ENCODE data around the gene S1PR2.
A peak's percentile ranks its signal among the peaks of the same experiment; 100 is the strongest.
"Not testable (repeated sequence)": the region's sequence is repeated elsewhere in the genome, so short reads cannot be mapped to it uniquely, and the experiment has no call there.

The S1PR2 gene

DNA sequence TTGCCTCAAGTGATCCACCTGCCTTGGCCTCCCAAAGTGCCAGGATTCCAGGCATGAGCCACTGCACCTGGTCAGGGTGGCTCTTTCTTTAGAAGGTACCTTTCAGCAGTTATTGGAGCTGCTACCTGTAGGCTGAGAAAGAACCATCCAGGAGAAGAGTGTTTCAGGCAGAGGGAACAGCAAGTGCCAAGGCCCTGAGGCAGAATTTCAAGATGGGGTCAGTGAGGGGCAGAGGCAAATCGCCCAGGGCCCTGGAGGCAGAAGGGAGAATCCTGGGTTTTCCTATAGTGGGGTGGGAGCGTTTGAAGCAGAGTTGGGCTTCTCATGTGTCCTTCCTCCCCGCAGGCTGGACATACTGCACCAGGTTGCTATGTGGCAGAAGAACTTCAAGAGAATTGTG lies 23.1 kb upstream of the S1PR2 start:
- no peak for DNase-seq (ENCODE audit: low read depth in 1 of 2, low spot score in 1 of 2)

DNA sequence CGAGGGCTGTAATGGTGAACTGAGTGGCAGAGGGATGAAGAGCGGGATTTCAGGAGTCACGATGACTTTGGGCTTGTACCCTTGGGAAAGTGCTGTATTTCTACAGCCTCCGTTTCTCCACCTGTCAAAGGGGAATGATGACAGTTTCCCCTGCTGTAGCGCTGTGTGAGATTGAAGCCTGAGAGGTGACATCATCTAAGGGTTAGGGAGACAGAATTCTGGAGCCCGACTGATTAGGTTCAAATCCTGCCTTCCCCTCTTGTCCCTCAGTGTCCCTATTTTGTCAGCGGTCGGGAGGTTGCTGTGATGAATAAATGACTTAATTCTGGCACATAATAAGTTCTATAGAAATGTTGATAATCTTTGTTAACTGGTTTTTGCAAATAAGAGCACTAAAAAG lies 21.6 kb upstream of the S1PR2 start:
- no peak for DNase-seq (ENCODE audit: low read depth in 1 of 2, low spot score in 1 of 2)

DNA sequence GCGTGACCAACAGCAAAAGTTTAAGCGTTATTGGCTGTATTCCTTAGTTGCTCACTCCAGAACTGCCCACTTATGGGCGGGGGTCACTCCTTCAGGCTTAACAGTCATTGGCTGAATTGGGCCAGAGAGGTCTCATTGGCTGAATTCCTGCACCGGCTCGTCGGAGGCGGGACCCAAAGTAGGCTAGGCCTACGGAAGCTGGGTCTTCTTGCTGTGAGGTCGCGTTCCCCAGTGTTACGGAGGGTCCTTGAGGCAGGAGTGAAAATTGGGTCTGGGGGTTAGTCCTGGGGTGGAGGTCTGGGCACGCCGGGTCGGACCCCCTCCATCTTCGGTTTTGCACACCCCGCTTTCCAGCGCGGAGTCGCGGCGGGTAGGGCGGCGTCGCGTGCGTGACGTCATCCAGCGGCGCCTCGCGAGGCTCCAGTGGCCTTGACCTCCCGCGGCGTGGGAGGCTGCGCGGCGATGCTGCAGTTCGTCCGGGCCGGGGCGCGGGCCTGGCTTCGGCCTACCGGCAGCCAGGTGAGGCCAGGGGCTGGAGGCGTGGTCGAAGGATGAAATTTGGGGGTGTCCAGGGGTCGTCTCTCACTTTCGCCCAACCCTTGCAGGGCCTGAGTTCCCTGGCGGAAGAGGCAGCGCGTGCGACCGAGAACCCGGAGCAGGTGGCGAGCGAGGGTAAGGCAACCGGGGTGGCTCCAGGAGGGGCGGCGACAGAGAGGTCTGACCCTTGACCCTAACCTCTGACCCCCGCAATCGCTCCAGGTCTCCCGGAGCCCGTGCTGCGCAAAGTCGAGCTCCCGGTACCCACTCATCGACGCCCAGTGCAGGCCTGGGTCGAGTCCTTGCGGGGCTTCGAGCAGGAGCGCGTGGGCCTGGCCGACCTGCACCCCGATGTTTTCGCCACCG lies 20.9 kb upstream of the S1PR2 start, which contains the start of gene MRPL4:
TSS of gene MRPL4 (plus strand) at position 423 of the 903 bp plus-strand sequence. CDS start at position 463, 40 bp downstream.
- peak; percentile 88 to 91 for DNase-seq (ENCODE audit: low read depth in 1 of 2, low spot score in 1 of 2)

- DNase-seq (ENCODE audit: low read depth in 1 of 2, low spot score in 1 of 2) = no peak
These were observed 15.4 kb upstream of the S1PR2 start for GRCh38 chr19:10246511-10246910.

DNA sequence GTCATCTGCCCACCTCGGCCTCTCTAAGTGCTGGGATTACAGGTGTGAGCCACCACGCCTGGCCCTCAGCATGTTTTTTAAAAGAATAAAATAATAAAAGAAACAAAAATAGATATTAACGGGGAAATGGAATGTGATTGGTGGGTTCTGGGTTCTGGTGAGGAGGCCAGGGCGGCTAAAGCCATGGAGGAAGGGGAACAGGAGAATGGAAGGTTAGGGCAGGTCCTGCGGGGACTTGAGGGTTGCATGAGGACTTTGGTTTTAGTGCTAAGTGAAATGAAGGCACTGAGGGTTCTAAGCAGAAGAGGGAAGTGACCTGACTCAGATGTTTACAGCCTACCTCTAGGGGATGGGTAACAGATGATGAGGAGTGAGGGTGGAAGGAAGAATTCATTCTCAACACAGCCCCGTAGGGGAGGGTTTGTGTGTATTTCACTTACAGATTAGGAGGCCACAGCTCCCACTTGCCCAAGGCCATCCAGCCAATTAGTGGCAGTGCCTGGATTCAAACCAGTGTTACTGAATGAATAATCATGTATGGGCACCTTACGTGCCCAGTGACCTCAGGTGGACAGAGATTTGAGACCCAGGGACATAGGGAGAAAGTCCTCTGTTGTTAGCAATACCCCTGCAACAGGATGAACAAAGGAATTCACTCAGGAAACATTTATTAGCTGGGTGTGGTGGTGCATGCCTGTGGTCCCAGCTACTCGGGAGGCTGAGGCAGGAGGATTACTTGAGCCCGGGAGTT lies 14.2 kb upstream of the S1PR2 start:
- DNase-seq (ENCODE audit: low read depth in 1 of 2, low spot score in 1 of 2) = no peak

DNA sequence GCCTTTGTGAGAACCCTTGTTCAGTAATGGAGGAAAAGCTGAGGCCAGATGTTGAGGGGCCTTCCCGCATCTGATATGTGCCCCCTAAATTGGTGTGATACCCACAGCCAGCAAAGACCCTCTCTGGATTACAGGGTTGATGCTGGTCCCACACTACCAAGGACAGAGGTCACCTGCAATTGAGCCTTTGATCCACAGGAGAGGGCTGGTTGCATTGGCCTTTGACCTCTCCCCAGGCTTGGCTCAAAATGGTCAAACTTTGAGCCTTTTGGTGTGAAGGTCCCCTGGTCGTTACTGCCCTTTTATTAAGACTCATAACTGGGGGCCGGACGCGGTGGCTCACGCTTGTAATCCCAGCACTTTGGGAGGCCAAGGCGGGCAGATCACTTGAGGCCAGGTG lies 12.5 kb upstream of the S1PR2 start:
- no peak for DNase-seq (ENCODE audit: low read depth in 1 of 2, low spot score in 1 of 2)

GRCh38 chr19:10241826-10242449 lies 10.8 kb upstream of the S1PR2 start:
- not testable (repeated sequence) for DNase-seq (ENCODE audit: low read depth in 1 of 2, low spot score in 1 of 2)

DNA sequence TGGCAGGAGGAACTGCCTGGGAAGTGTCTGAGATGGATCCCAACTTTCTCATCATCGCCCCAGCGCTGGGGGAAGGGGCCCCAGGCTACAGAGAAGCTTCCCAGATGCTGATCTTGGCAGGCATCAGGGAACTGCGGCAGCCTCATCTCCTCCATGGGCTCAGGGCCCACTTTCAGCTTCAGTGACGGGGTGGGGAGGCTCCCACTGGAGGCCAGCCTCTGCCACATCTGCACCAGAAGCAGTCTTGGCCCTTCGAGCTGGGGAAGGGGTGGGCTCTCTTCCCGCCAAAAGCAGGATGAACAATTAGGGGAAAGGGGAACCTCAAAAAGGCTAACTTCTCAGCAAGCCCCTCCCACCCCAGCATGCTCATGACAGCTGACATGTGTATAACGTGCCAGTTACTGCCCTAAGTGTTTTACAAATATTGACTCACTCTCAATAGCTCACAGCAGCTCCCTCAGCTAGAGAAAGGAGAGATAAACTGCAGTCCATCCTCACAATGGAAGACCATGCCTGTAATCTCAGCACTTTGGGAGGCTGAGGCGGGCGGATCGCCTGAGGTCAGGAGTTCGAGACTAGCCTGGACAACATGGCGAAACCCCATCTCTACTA lies 7.1 kb upstream of the S1PR2 start:
- DNase-seq (ENCODE audit: low read depth in 1 of 2, low spot score in 1 of 2) = no peak

DNA sequence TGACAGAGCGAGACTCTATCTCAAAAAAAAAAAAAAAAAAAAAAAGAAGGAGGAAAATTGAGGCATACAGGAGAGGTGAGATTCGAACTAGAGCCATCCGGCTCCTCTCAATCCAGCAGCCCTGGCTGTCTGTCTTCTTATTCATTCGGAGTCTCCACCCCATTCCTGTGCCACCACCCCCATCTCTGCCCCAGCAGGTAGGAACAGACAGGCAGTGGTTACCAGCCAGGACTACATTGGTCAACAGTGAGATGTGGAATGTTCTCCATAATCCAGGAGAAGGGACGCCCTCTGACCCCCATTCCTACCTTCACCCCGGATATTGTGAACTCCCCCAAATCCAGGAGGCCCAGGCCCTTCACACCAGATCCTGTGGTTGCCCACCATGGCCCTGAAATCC lies 6.6 kb upstream of the S1PR2 start:
- DNase-seq (ENCODE audit: low read depth in 1 of 2, low spot score in 1 of 2) = no peak

DNA sequence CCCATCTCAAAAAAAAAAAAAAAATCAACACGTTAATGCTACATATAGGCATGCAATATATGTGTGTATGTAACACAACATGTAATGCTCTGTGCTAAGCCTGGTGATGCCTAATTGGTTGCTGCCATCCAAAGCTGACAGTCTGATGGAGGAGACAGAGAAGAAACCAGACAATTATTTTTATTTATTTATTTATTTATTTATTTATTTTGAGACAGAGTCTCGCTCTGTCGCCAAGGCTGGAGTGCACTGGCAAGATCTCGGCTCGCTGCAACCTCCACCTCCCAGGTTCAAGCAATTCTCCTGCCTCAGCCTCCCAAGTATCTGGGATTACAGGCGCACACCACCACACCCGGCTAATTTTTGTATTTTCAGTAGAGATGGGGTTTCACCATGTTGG lies 4.3 kb upstream of the S1PR2 start:
- DNase-seq (ENCODE audit: low read depth in 1 of 2, low spot score in 1 of 2) = not testable (repeated sequence)

DNA sequence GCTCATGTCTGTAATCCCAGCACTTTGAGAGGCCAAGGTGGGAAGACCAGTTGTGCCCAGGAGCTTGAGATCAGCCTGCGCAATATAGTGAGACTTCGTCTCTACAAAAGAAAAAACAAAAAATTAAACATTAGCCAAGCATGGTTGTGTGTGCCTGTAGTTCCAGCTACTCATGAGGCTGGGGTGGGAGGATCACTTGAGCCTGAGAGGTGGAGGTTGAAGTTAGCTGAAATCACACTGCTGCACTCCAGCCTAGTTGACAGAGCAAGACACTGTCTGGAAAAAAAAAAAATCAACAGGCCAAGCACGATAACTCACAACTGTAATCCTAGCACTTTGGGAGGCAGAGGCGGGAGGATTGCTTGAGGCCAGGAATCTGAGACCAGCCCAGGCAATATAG lies 3.9 kb upstream of the S1PR2 start:
- no peak for DNase-seq (ENCODE audit: low read depth in 1 of 2, low spot score in 1 of 2)

DNA sequence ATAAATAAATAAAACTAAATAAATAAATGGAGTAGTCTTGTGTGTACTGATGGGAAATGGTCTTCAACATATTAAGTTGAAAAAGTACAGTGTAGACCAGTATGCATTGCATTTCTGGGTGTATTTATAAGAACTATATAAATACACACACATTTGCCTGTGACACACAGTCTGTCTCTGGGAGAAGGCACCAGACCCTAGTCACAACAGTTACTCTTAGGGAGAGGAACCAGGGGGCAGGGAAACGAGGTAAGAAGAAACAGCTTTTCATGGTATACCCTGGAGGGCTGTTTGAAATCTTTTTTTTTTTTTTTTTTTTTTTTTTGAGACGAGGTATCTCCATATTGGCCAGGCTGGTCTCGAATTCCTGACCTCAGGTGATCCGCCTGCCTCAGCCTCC lies 2.8 kb upstream of the S1PR2 start:
- DNase-seq (ENCODE audit: low read depth in 1 of 2, low spot score in 1 of 2) = no peak

DNA sequence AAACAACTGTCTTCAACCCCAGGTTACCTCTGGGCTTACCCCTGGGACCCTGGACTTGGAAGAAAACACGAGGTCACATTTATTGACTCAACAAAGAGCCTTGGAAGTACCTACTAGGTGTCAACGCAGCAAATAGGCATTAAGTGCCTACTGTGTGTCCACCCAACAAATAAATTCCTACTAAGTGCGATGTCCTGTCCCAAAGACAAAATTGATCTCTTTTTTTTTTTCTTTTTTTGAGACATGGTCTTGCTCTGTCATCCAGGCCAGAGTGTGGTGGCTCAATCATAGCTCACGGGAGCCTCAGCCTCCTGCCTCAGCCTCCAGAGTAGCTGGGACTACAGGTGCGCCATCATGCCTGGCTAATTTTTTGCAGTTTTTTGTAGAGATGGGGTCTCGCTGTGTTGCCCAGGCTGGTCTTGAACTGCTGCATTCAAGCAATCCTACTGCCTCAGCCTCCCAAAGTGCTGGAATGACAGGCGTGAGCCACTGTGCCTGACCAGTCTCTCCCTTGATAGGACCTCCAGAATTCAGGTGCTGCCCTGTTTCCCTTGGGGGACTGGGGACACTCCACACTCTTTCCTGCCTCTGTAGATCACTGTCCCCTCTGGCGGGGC lies 589 bp upstream of the S1PR2 start:
- no peak for DNase-seq (ENCODE audit: low read depth in 1 of 2, low spot score in 1 of 2)

- peak; percentile 25 to 57 for DNase-seq (ENCODE audit: low read depth in 1 of 2, low spot score in 1 of 2)
These were observed 814 bp downstream of the S1PR2 start for GRCh38 chr19:10230173-10230860.

DNA sequence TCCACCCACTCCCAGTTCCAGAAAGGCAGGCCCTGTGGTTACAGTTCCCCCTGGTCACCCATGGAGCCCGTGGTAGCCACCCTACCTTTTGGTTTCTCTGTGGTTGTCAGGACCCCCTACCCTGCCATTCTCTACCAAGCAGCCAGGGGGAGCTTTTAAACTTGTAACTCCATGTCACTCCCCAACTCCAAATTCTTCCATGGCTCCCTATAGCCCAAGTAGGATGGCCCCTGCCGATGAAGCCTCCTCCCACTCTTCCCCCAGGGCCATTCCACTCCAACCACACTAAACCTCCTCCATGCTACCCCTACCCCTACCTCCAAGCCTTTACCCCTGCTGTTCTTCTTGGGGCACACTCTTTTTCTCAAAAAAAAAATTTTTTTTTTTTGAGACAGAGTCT lies 2.2 kb downstream of the S1PR2 start:
- DNase-seq (ENCODE audit: low read depth in 1 of 2, low spot score in 1 of 2) = no peak

- DNase-seq (ENCODE audit: low read depth in 1 of 2, low spot score in 1 of 2) = no peak
These were observed 2.7 kb downstream of the S1PR2 start for GRCh38 chr19:10228393-10228792.

DNA sequence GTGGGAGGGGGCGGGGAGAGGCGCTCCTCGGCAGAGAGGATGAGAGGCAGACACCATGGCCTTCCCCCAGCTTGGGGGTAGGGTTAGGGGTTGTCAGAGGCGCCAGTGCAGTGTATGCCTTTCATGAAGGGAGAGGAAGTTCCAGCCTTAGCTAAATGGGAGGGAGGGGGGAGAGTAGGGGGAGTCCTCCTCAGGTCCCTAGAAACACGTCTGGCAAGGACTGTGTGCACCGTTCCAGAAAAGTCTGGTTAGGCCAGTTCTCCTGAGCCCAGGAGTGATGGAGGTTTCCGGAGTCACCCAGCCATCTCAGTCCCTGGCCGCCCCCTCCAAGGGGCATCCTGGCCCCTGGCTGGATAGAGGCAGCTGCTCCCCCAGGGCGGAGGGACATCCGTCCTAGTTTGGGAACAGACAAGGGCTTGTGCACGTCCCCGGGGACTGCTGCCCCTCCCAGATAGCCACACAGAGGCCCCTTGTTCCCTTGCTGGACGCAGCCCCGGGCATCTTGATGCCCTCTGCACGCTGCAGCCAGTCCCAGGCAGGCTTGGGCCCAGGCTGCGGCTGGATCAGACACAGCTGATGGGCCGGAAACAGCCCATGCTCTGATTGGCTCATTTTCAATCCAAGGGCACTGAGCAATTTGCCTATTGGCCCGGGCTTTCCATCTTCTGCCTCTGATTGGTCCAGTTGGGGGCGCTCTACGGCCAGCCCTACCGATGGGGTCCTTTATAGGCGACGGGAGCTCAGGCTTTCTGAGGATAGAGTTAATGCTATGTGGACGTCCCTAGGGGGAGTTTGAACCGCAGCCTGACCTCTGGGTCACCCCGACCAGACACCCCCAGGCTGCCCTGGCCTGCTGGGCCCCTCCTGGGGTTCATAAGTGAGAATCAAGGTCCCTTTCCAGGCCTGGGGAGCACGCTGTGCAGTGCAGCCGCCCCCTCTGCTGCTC lies 3.8 kb downstream of the S1PR2 start:
- DNase-seq (ENCODE audit: low read depth in 1 of 2, low spot score in 1 of 2) = no peak

DNA sequence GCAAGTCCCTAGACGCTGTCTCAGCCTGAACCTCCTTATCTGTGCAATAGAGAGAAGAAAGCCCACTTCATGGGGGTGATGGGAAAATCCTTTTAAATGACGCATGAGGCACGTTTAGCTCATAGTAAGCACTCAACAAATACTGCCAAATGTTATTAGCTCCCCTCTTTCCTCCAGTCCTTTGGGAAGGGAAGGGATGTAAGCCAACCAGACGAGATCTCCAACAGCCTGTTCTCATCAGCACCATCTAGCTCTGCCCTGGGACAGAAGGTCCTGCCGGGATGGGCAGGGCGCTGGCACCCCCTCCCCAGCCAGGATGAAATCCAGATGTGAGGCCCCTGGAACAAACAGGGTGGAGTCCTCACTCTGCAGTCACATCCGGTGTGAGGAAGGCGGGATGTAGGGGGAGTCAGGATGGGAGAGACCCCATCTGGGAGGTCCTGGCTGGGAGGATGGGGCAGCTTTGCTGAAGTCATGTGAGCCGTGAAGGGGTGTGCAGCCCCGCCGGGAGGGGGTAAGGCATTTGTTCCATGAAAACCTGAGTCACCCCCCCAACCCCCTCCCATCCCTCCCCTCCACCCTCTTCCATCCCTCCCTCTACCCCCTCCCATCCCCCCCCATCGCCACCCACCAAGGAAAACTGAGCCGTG lies 4.6 kb downstream of the S1PR2 start:
- no peak for DNase-seq (ENCODE audit: low read depth in 1 of 2, low spot score in 1 of 2)

DNA sequence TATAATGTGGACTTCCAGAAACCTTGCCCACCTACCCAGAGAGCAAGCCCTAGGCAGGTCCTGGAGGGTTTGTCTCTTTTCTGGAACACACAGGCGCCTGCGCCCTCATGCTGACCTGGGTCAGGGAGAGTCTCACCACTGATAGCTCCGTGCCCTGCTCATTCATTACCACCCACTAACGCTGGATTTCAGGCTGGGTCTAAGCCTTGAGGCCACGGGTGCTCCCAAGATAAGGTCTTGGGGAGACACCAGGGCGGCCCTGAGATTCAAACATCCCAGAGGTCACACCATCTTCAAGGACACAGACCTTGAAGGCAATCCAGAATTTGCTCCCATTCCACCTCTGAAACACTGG lies 5.1 kb downstream of the S1PR2 start:
- no peak for DNase-seq (ENCODE audit: low read depth in 1 of 2, low spot score in 1 of 2)

Data from activated T-helper 1 cell treated with anti-CD3 and anti-CD28 coated beads, Interleukin-2, amount 50 U/mL, for 16 hours (primary cell).